Memory B cell (primary cell): ENCODE data around the gene MIS12.

Experiments used
- ATAC-seq: fragments of 150-1000 bp; cut with Tn5 transposase; 2 replicates; pipeline ENCODE4 v1.10.0; 2021; ENCODE audit warnings: low read depth, mild to moderate bottlenecking, moderate library complexity
- DNase-seq, 2 donors: peaks; one replicate each; pipeline ENCODE4 v3.0.0; 2022; ENCODE audit warnings: low spot score in 2 of 2
- H3K27ac Mint-ChIP-seq: one replicate; pipeline ENCODE4 v1.8.0; 2022; ENCODE audit warnings: mild to moderate bottlenecking, moderate library complexity, mixed read lengths
- H3K27me3 Mint-ChIP-seq: one replicate; pipeline ENCODE4 v1.8.0; 2022; ENCODE audit warnings: mixed read lengths
- H3K36me3 Mint-ChIP-seq: one replicate; pipeline ENCODE4 v1.8.0; 2022; ENCODE audit warnings: mild to moderate bottlenecking, mixed read lengths
- H3K4me1 Mint-ChIP-seq: one replicate; pipeline ENCODE4 v1.8.0; 2022; ENCODE audit warnings: mixed read lengths
- H3K4me3 Mint-ChIP-seq: one replicate; pipeline ENCODE4 v1.8.0; 2022; ENCODE audit warnings: mild to moderate bottlenecking, moderate library complexity, mixed read lengths
- H3K9me3 Mint-ChIP-seq: one replicate; pipeline ENCODE4 v1.8.0; 2022; ENCODE audit warnings: mixed read lengths

Gene MIS12

DNA sequence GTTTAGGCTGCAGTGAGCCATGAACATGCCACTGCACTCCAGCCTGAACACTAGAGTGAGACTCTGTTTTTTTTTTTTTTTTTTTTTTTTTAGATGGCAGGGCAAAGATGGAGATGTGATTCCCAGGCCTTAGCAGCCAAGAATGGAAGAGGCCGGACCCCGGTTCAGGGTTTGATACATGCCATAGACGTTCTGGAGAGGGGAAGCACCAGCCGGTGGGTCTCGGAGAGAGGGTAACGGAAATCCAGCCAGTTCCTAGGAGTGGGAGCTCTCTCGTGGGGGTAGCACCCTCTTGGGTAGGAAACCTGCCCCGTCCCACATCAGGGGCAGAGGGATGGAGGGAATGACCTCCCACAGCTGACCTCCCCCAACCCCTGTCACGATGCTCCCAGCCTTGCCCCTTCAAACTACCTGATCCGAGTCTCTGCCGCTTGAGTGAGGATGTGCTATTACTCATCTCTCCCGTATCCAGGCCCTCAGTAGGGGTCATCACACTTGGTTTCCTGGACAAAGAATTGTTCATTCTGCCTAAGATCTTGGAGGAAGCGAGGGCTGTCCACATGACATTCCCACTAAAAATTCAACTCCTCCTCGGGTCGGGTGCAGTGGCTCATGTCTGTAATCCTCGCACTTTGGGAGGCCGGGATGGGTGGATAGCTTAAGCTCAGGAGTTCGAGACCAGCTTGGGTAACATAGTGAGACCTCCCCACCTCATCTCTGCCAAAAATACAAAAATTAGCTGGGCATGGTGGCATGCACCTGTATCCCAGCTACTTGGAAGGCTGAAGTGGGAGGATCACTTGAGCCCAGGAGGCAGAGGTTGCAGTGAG lies 47.3 kb downstream of the MIS12 start:
- DNase-seq, result no peak
- H3K27ac Mint-ChIP-seq, result no peak overlapping the region
- H3K4me3 Mint-ChIP-seq, result no peak overlapping the region
- no peaks in the 10 kb centered on the region for H3K4me1 Mint-ChIP-seq
- no peaks in the 10 kb centered on the region for H3K27me3 Mint-ChIP-seq
- no peak for ATAC-seq
- H3K36me3 Mint-ChIP-seq, result peaks cover 52% of the 10 kb centered on the region
- no peaks in the 10 kb centered on the region for H3K9me3 Mint-ChIP-seq

GRCh38 chr17:5535436-5535835 lies 49.1 kb downstream of the MIS12 start:
- no peak for DNase-seq
- no peak for ATAC-seq
- H3K36me3 Mint-ChIP-seq, result peaks cover 47% of the 10 kb centered on the region
- no peak overlapping the region for H3K4me3 Mint-ChIP-seq
- H3K9me3 Mint-ChIP-seq, result no peaks in the 10 kb centered on the region
- H3K4me1 Mint-ChIP-seq, result no peaks in the 10 kb centered on the region
- H3K27ac Mint-ChIP-seq, result no peak overlapping the region
- H3K27me3 Mint-ChIP-seq, result no peaks in the 10 kb centered on the region

GRCh38 chr17:5536866-5537650 lies 50.7 kb downstream of the MIS12 start:
- ATAC-seq (no peak), DNase-seq (no peak)
- H3K27ac Mint-ChIP-seq, result no peak overlapping the region
- H3K9me3 Mint-ChIP-seq, result no peaks in the 10 kb centered on the region
- no peaks in the 10 kb centered on the region for H3K4me1 Mint-ChIP-seq
- H3K36me3 Mint-ChIP-seq, result peaks cover 45% of the 10 kb centered on the region
- no peak overlapping the region for H3K4me3 Mint-ChIP-seq
- no peaks in the 10 kb centered on the region for H3K27me3 Mint-ChIP-seq

- peaks cover 2% of the 10 kb centered on the region for H3K4me1 Mint-ChIP-seq
- no peak overlapping the region for H3K4me3 Mint-ChIP-seq
- DNase-seq, result no peak
- H3K36me3 Mint-ChIP-seq, result peaks cover 42% of the 10 kb centered on the region
- no peaks in the 10 kb centered on the region for H3K27me3 Mint-ChIP-seq
- no peak overlapping the region for H3K27ac Mint-ChIP-seq
- H3K9me3 Mint-ChIP-seq, result no peaks in the 10 kb centered on the region
- no peak for ATAC-seq
Observed at GRCh38 chr17:5539286-5539685, 52.9 kb downstream of the MIS12 start.

- H3K4me3 Mint-ChIP-seq, result no peak overlapping the region
- H3K27me3 Mint-ChIP-seq, result no peaks in the 10 kb centered on the region
- peaks cover 47% of the 10 kb centered on the region for H3K36me3 Mint-ChIP-seq
- DNase-seq (no peak), ATAC-seq (no peak)
- H3K9me3 Mint-ChIP-seq, result no peaks in the 10 kb centered on the region
- H3K4me1 Mint-ChIP-seq, result peaks cover 4% of the 10 kb centered on the region
- H3K27ac Mint-ChIP-seq, result no peak overlapping the region
Observed at GRCh38 chr17:5540321-5540720, 54.0 kb downstream of the MIS12 start.
